Measurements from ENCODE around the gene PRMT9. TPM values are rescaled to one million over a fixed set of nuclear protein-coding genes. Genes with fewer than 3 reads are reported as not detected.

The PRMT9 gene
- total RNA-seq, 1 experiment from 2014 or later, result 11.7 TPM

DNA sequence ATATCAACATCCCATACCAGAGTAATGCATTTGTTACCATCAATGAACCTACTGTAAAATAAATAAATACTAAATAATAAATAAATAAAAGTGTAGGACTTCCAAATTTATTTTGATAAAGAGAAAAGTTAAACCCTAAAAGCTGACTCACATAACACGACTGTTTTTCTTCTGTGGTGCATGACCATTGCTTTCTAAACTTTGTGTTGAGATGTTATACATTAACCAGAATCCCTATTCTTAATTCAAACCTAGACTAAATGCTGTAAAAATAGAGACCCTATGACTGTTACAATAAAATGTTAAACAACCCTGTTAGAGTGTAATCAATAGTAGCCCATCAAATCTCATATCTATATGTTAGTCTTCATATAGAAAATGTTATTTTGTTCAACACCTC lies 20.9 kb upstream of the PRMT9 start:
- Histone ChIP-seq H3K4me3 (ENCODE audit: insufficient read depth, low read depth, low read length) (no peak overlapping the region), H3K27me3 (ENCODE audit: control insufficient read depth, insufficient read depth, low read length) (no peaks in the 10 kb centered on the region), H3K36me3 (replicated peaks; ENCODE audit: control insufficient read depth, insufficient read depth, low read length) (no peaks in the 10 kb centered on the region)
- DNase-seq, result no peak

DNA sequence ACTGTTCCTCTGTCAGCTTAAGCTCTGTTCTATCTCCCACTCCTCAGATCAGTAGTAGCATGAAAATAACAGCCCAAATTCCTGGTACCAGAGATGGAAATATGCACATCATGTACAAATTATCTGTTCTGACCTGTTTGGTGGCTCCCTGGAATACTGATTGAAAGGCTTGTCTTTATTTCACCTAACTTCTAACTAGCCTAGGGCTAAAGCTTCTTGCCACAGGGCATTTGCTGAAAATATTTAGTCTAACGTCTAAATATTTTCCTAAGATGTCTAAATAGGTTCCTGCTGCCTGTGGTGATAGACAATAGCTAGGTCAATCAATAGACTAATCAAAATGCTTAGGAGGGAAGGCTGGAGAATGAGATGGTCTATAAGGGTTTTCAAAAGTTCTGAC lies 12.9 kb upstream of the PRMT9 start:
- H3K36me3 ChIP-seq (replicated peaks; ENCODE audit: control insufficient read depth, insufficient read depth, low read length), result no peaks in the 10 kb centered on the region
- DNase-seq, result no peak
- no peak overlapping the region for H3K4me3 ChIP-seq (ENCODE audit: insufficient read depth, low read depth, low read length)
- no peaks in the 10 kb centered on the region for H3K27me3 ChIP-seq (ENCODE audit: control insufficient read depth, insufficient read depth, low read length)

DNA sequence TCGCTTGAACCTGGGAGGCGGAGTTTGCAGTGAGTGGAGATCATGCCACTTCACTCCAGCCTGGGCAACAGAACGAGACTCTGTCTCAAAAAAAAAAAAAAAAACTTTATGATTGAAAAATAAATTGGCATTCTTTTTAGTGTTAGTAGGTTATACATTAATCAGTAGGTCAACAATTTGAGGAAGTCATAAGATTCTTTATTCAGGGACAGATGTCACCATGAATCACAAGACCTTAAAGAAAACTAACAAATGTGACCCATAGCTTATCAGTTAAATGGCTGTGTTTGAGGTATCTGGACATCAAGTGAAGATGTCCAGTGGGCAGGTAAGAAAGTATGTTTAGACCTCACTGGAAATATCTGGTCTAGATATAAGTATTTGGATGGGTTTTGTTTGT lies 9.3 kb upstream of the PRMT9 start:
- no peak overlapping the region for H3K4me3 ChIP-seq (ENCODE audit: insufficient read depth, low read depth, low read length)
- H3K36me3 ChIP-seq (replicated peaks; ENCODE audit: control insufficient read depth, insufficient read depth, low read length), result no peaks in the 10 kb centered on the region
- no peak for DNase-seq

DNA sequence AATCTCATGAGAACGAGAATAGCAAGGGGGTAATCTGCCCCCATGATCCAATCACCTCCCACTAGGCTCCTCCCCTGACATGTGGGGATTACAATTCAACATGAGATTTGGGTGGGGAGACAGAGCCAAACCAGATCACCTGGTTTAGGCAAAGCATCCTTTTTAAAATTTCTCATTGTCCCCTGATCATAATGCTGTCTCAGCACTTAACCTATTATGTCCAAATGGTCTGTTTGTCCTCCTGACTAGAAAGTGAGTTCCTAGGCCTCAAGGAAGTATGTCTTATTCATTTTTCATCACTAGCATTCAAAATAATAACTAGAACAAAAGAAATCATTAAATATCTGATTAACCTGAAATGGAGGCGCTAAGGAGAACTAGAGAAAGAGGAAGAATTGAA lies 7.9 kb upstream of the PRMT9 start:
- no peak for DNase-seq
- H3K27me3 ChIP-seq (ENCODE audit: control insufficient read depth, insufficient read depth, low read length), result no peaks in the 10 kb centered on the region
- no peaks in the 10 kb centered on the region for H3K36me3 ChIP-seq (replicated peaks; ENCODE audit: control insufficient read depth, insufficient read depth, low read length)
- H3K4me3 ChIP-seq (ENCODE audit: insufficient read depth, low read depth, low read length), result no peak overlapping the region

More for the DNA sequence above, 9.3 kb upstream of the PRMT9 start:
- H3K27me3 ChIP-seq (ENCODE audit: control insufficient read depth, insufficient read depth, low read length), result no peaks in the 10 kb centered on the region

DNA sequence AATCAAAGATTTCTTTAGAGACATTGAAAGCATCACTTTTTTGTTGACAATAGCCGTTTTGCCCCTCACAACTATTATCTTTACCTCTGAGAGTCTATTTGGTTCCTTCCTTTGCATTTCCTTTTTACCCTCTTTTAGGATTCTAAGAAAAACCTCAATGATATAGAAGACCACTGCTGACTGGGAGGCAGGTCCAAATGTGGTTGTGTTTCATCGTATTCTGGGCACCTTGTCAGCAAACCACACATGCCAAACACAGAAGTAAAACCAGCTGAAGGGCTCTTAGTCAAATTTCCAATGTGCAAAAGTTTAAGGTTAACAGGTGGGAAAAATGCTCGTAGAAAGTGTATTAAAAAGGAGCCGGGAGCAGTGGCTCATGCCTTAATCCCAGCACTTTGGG lies 5.1 kb upstream of the PRMT9 start:
- Histone ChIP-seq H3K36me3 (replicated peaks; ENCODE audit: control insufficient read depth, insufficient read depth, low read length) (no peaks in the 10 kb centered on the region), H3K27me3 (ENCODE audit: control insufficient read depth, insufficient read depth, low read length) (no peaks in the 10 kb centered on the region), H3K4me3 (ENCODE audit: insufficient read depth, low read depth, low read length) (no peak overlapping the region)
- DNase-seq, result no peak

DNA sequence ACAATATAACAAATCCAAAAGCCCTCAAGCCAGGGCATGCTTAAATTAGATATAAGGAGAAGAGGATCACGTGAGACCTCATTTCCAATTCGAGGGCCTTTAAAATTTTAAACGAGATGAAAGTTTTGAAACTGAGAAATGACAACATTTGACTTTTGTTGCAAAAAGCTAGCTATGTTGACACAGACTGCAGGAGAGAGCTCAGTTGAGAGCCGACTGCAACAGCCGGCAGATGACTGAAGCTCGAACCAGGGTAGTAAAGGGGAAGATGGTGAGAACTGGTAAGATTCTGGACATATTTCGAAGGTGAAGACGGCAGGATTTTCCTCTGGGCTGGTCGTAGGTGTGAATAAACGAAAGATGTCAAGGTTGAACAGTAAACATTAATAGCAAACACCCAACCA lies 773 bp downstream of the PRMT9 start:
- Histone ChIP-seq H3K36me3 (replicated peaks; ENCODE audit: control insufficient read depth, insufficient read depth, low read length) (peaks cover 2% of the 10 kb centered on the region; the same call in 1 of the 2 replicates), H3K4me3 (ENCODE audit: insufficient read depth, low read depth, low read length) (peak overlapping the region; percentile 81), H3K27me3 (ENCODE audit: control insufficient read depth, insufficient read depth, low read length) (no peaks in the 10 kb centered on the region)
- DNase-seq, result peak; percentile 21

DNA sequence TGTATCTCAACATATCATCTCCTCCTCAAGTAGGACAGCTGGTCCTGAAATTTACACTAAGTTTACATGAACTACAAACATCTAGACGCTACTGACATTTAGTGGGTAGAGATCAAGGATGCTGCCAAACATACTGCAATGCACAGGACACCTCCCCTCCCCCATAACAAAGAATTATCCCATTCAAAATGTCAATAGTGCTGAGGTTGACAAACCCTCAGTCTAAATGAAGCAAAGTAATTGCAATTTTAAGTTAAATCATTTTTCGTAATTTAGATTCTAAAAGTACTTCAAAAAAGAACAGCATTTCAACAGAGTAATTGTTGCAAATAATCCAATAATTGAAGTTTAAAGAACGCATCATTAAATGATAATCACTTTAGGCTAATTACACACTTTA lies 1.2 kb downstream of the PRMT9 start:
- DNase-seq, result no peak
- Histone ChIP-seq H3K36me3 (replicated peaks; ENCODE audit: control insufficient read depth, insufficient read depth, low read length) (peaks cover 2% of the 10 kb centered on the region; the same call in 1 of the 2 replicates), H3K4me3 (ENCODE audit: insufficient read depth, low read depth, low read length) (peak overlapping the region; percentile 81; the same call in 1 of the 2 replicates), H3K27me3 (ENCODE audit: control insufficient read depth, insufficient read depth, low read length) (no peaks in the 10 kb centered on the region)

DNA sequence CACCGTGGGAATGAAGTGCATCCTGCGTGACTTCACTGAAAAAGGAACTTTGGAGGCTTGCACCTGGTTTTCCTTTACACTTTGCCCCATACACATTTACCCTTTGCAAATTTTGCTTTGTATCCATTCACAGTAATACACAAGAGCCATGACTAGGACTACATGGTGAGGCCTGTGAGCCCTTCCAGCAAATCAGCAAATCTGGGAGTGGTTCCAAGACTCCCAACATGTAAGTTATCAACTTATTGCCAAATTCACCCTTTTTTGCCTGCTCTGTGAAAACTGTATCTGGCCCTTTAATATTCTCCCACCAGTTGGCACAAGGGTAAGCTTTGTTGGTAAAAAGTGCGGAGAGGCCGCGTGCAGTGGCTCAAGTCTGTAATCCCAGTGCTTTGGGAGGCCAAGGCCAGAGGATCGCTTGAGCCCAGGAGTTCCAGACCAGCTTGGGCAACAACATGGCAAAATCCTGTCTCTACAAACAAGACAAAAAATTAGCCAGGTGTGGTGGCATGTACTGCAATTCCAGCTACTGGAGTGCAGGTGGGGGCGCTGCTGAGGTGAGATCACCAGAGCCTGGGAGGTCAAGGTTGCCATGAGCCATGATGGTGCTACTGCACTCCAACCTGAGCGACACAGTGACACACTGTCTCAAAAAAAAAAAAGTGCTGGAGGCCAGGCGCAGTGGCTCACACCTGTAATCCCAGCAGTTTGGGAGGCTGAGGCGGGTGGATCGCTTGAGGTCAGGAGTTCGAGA lies 5.0 kb downstream of the PRMT9 start:
- H3K36me3 ChIP-seq (replicated peaks; ENCODE audit: control insufficient read depth, insufficient read depth, low read length), result peaks cover 2% of the 10 kb centered on the region; the same call in 1 of the 2 replicates
- no peak overlapping the region for H3K4me3 ChIP-seq (ENCODE audit: insufficient read depth, low read depth, low read length)
- peak; percentile 37 for DNase-seq

DNA sequence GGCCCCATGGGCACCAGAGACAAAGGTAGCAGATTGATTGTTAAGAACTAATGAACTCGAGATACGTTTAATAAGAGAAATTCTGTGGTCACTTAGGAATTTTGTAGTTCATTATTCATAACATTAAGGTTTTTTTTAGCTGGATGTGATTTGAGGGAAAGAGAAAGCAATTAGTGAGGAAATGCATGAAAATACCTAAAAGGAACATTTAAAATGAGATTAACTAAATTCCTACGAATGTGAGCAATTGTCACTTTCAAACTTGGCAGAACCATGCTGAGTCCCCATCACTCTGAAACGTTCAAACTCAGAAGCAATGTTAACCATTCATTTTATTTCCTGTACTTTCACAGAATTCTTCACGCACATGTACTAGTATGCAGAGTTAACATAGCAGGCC lies 5.9 kb downstream of the PRMT9 start:
- H3K27me3 ChIP-seq (ENCODE audit: control insufficient read depth, insufficient read depth, low read length), result no peaks in the 10 kb centered on the region
- H3K36me3 ChIP-seq (replicated peaks; ENCODE audit: control insufficient read depth, insufficient read depth, low read length), result peaks cover 2% of the 10 kb centered on the region; the same call in 1 of the 2 replicates
- H3K4me3 ChIP-seq (ENCODE audit: insufficient read depth, low read depth, low read length), result no peak overlapping the region
- no peak for DNase-seq

More for the DNA sequence above, 5.0 kb downstream of the PRMT9 start:
- no peaks in the 10 kb centered on the region for H3K27me3 ChIP-seq (ENCODE audit: control insufficient read depth, insufficient read depth, low read length)

DNA sequence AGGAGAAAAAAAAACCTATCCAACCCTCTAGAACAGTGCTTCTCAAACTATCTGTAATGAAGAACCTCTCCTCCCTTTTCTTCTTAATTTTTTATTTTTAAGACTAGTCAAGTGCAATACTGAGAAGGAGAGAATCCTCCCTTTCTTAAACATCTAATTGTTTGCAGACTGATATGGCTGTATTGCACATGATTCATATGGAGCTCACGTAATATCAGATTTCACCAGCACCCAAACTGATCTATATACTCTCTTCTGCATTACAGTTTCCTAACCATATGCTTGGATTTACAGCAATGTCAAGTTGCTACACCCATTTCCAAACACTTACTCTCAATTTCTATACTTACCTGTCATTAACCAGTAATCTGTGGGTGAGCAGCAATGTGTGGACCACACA lies 9.5 kb downstream of the PRMT9 start:
- Histone ChIP-seq H3K36me3 (replicated peaks; ENCODE audit: control insufficient read depth, insufficient read depth, low read length) (peaks cover 4% of the 10 kb centered on the region), H3K4me3 (ENCODE audit: insufficient read depth, low read depth, low read length) (no peak overlapping the region), H3K27me3 (ENCODE audit: control insufficient read depth, insufficient read depth, low read length) (no peaks in the 10 kb centered on the region)
- DNase-seq, result no peak

DNA sequence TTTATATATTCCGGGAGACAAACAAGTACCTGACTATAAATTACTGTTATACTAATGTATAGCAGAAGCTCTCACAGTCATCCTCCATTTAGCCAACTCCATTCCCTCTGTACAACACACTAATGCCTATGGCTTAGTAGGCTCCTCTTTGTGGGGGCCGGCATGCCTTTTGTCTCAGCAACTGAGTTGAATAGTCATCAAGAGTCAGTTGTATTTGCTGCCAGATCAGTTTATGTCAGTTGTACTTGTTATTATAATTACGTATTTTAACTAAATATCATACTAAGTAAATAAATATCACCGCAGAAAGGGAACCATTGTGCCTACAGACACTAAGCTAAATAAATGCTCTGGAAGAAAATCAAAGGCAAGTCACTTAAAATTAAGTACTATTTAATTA lies 9.9 kb downstream of the PRMT9 start:
- Histone ChIP-seq H3K27me3 (ENCODE audit: control insufficient read depth, insufficient read depth, low read length) (no peaks in the 10 kb centered on the region), H3K36me3 (replicated peaks; ENCODE audit: control insufficient read depth, insufficient read depth, low read length) (peaks cover 4% of the 10 kb centered on the region), H3K4me3 (ENCODE audit: insufficient read depth, low read depth, low read length) (no peak overlapping the region)
- no peak for DNase-seq

DNA sequence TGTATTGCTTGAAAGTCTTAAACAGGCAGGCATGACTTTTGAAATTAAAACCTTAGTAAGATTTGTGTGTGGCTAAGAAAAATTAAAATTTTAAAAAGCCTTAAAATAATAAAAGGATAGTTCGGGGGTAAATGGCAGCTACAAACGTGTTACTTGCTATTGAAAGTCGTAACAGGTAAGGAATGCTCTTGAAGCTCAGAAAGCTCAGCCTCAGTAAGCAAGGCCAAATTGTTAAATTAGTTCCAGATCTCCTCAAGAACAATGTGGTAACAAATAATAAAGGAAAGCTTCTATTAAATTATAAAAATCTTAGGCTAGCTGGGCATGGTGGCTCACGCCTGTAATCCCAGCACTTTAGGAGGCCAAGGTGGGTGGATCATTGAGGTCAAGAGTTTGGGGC lies 25.5 kb downstream of the PRMT9 start:
- no peak overlapping the region for H3K4me3 ChIP-seq (ENCODE audit: insufficient read depth, low read depth, low read length)
- H3K36me3 ChIP-seq (replicated peaks; ENCODE audit: control insufficient read depth, insufficient read depth, low read length), result no peaks in the 10 kb centered on the region; the same call in 1 of the 2 replicates
- no peaks in the 10 kb centered on the region for H3K27me3 ChIP-seq (ENCODE audit: control insufficient read depth, insufficient read depth, low read length)
- DNase-seq, result no peak

DNA sequence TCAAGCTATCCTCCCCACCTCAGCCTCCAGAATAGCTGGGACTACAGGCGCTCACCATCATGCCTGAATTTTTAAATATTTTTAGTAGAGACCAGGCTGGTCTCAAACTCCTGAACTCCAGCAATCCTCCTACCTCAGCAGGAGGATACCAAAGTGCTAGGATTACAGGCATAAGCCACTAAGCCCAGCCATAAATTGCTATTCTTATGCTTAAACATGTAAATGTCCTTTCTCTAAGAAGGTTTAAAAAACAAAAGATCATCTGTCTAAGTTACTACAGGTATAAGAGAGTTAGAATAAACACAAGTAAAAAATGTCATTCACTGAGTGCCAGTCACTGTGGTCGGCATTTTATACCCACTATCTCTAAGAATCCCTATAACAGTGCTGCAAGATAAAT lies 28.3 kb downstream of the PRMT9 start:
- H3K36me3 ChIP-seq (replicated peaks; ENCODE audit: control insufficient read depth, insufficient read depth, low read length), result no peaks in the 10 kb centered on the region; the same call in 1 of the 2 replicates
- no peaks in the 10 kb centered on the region for H3K27me3 ChIP-seq (ENCODE audit: control insufficient read depth, insufficient read depth, low read length)
- DNase-seq, result peak; percentile 13
- H3K4me3 ChIP-seq (ENCODE audit: insufficient read depth, low read depth, low read length), result no peak overlapping the region

DNA sequence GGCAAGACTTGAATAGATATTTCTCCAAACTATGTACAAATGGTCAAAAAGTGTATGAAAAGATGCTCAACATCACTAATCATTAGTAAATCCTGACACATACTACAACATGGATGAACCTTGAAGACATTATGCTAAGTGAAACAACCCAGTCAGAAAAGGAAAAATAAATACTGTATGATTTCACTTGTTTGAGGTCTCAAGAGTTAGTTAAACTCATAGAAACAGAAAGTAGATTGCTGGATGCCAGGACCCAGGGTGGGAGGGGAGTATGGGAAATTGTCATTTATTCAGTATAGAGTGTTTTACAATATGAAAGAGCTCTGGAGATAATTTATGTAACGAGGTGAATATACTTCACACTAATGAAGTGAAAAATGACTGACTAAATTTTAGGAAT lies 32.4 kb downstream of the PRMT9 start:
- Histone ChIP-seq H3K27me3 (ENCODE audit: control insufficient read depth, insufficient read depth, low read length) (no peaks in the 10 kb centered on the region), H3K36me3 (replicated peaks; ENCODE audit: control insufficient read depth, insufficient read depth, low read length) (no peaks in the 10 kb centered on the region; the same call in 1 of the 2 replicates), H3K4me3 (ENCODE audit: insufficient read depth, low read depth, low read length) (no peak overlapping the region)
- no peak for DNase-seq

DNA sequence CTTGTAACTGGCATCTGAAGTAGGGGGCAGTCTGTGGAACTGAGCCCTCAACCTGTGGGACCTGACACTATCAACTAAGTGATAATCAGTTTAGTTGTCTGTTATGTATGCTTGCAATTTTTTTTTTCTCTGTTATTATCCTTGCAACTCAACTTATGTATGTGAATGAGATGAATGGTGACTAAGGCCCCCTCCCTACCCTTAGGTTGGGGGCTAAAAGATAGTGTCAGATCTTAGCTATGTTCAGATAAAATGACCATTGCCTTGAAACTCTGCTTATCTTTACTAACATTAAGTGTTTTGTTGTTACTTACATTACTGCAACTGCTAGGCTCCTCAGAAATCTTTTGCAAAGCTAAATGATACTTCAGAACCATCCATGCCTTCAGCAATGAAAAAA lies 35.3 kb downstream of the PRMT9 start:
- no peaks in the 10 kb centered on the region for H3K27me3 ChIP-seq (ENCODE audit: control insufficient read depth, insufficient read depth, low read length)
- no peak for DNase-seq
- no peak overlapping the region for H3K4me3 ChIP-seq (ENCODE audit: insufficient read depth, low read depth, low read length)
- H3K36me3 ChIP-seq (replicated peaks; ENCODE audit: control insufficient read depth, insufficient read depth, low read length), result no peaks in the 10 kb centered on the region; the same call in 1 of the 2 replicates
